Ovary (tissue), 3 donors: ENCODE measurements around the gene CABCOCO1.

ENCODE experiments used
- CTCF ChIP-seq, 3 donors: fragments of 450-650 bp in 2 of 3; fragments of 200-600 bp in 1 of 3; IDR thresholded peaks; one replicate each; pipeline versions ENCODE4 v1.5.1 to v1.8.0; 2016 to 2022; ENCODE audit warnings: antibody characterized with exemption in 3 of 3, mild to moderate bottlenecking in 1 of 3
- EP300 ChIP-seq: sonication (generic); formaldehyde crosslinking; IDR thresholded peaks from one replicate; pipeline ENCODE4 v1.6.1; 2017; ENCODE audit warnings: antibody characterized with exemption
- POLR2A ChIP-seq: fragments of 450-650 bp; IDR thresholded peaks from one replicate; pipeline ENCODE4 v1.6.1; 2017; ENCODE audit warnings: antibody characterized with exemption, mild to moderate bottlenecking, moderate library complexity
- donor health status: DM: no; HTN: no; CAD: no.

GRCh38 chr10:61692447-61693010 is 29.8 kb downstream of the CABCOCO1 start:
- TF ChIP-seq CTCF (IDR thresholded peaks at IDR 0.05): no peak
- TF ChIP-seq POLR2A: no peak
- no peak for TF ChIP-seq EP300
